Measurements from ENCODE around the gene TPRKB. TPM values are rescaled to one million over a fixed set of nuclear protein-coding genes. Genes with fewer than 3 reads are reported as not detected.
"Not testable (repeated sequence)": the region's sequence is repeated elsewhere in the genome, so short reads cannot be mapped to it uniquely, and the experiment has no call there.

TPRKB gene
- polyA plus RNA-seq, 4 donors = 57.1 to 84.4 (median 70.8) TPM

- DNase-seq (ENCODE audit: low read depth in 4 of 4, low spot score in 3 of 4) = no peak
Measured at GRCh38 chr2:73701968-73702665, 35.0 kb downstream of the TPRKB start.

DNA sequence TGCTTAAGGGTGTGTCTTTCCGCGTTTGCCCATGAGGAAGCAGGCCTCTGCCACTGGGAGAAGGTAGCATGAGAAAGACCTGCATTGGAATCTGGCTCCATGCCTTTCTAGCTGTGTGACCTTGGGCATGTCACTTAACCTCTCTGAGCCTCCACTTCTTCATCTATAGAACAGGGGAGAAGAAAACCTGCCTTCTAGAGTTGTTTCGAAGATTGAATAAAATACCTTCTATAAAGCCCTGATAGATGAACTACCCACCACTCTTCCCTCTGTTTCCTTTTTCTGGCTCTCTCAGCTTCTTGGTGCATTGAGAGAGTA lies 35.7 kb downstream of the TPRKB start:
- not testable (repeated sequence) for DNase-seq (ENCODE audit: low read depth in 4 of 4, low spot score in 3 of 4)

DNA sequence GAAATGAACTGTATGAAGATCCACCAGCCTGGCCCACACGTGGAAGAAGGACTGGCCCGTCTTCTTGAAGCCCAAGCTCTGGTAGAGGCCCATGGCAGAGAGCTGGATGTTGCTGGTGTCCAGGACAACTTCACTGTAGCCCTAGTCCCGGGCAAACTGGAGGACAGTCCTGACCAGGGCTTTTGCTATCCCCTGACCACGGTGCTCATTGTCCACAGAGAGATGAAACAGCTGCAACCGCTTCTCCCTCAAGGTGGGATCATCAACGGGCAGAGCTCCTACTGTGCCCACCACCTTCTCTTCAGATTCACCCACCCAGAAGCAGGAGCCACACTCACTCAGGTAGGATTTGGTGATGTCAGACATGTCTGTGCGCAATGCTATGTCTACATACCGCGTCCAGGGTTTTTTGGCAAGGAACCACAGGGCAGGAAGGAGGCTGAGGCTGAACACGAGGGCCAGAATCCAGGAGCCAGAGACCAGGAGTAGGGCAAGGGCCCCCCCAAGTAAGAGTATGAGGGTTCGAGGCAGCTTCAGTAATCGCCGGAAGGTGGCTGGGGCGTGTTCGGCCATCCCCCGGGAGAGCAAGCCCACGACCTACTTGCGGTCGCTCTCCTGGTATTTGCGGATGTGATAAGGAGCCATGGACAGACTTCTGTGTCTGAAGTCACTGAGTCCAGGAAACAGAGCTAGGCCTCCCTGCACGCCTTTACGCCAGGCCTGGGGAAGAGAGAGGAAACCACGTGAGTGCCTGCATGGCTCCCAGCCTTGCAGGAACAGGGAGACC lies 36.3 kb downstream of the TPRKB start:
- no peak for DNase-seq (ENCODE audit: low read depth in 4 of 4, low spot score in 3 of 4)

GRCh38 chr2:73700131-73700611 lies 37.0 kb downstream of the TPRKB start:
- no peak for DNase-seq (ENCODE audit: low read depth in 4 of 4, low spot score in 3 of 4)

GRCh38 chr2:73699437-73699836 lies 37.7 kb downstream of the TPRKB start:
- no peak for DNase-seq (ENCODE audit: low read depth in 4 of 4, low spot score in 3 of 4)

DNA sequence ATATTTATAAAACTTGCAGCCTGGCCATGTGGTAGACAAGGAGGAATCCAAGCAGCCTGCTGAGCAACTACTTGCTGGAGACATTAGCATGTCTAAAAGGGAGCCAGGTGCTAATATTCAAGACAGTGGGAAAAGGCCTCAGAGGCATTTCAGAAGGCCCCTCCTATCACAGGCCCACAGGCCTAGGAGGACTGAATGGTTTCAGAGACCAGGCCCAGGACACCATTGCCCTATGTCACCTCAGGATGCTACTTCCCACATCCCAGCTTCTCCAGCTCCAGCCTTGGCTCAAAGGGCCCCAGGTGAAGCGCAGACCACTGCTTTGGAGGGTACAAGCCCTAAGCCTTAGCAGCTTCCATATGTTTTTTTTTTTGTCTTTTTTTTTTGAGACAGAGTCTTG lies 39.0 kb downstream of the TPRKB start:
- DNase-seq (ENCODE audit: low read depth in 4 of 4, low spot score in 3 of 4) = no peak

DNA sequence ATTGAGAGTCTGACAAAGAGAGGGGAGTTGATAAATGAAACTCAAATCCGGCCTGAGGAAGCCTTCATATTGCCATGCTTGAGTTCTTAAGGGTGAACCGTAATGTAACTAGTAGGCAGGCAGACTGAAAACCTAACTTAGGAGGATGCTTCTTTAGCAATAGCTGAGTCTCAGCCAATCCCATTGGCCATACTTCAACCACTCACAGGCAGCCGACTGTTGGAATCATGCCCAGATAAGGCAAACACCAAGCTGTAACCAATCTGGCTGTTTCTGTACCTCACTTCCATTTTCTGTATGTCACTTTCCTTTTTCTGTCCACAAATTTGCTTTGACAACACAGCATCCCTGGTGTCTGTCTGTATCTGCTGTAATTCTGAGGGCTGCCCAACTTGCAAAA lies 39.5 kb downstream of the TPRKB start:
- DNase-seq (ENCODE audit: low read depth in 4 of 4, low spot score in 3 of 4) = no peak

DNA sequence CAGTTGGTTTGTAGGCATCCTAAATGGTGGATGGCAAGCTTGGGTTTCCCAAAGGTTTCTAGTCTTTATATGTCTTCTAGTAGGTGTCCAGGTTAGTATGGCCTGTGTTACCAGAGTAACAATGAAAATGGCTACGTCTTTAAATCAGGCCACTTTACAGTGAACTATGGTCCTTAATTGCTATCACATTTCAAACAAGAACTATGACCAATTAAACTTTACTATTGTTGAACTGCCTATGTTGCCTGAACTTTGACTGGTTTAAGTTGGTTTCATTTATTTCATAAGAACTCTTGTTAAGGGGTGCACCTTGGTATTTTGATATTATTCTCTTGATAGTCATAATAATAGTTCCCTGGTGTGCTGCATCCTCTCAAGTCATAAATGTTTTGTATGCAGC lies 40.2 kb downstream of the TPRKB start:
- not testable (repeated sequence) for DNase-seq (ENCODE audit: low read depth in 4 of 4, low spot score in 3 of 4)

GRCh38 chr2:73696521-73696920 lies 40.6 kb downstream of the TPRKB start:
- not testable (repeated sequence) for DNase-seq (ENCODE audit: low read depth in 4 of 4, low spot score in 3 of 4)

DNA sequence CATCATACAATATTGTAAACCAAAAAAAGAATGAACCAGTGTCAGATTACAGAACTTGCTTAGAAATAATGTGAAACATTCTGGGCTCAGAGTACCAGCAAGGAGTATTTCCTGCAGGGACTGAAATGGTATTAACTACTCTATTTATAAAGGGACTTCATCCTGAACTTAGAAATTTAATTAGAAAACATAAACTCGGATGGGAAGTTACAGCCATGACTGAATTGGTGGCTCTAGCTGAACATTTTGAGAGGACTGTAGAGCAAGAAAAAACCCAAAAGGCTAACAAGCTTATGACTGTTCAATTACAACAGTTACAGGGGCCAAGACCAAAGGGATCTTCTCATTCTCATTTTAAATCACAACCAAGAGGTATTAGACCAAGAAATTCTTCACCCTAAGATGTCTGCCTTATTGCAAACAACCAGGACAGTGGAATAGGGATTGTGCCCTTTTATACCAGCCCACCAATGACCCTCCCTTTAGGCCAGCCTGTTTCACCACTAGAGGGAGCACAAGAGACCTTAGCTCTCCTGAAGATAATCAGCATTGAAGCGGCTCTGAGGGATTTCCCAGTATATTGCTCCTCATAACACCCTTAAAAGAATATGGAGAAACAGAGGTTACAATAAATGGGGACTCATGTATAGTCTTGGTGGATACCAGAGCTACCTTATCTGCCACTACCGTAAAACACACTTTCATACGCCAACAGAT lies 46.6 kb downstream of the TPRKB start:
- DNase-seq (ENCODE audit: low read depth in 4 of 4, low spot score in 3 of 4) = not testable (repeated sequence)

- not testable (repeated sequence) for DNase-seq (ENCODE audit: low read depth in 4 of 4, low spot score in 3 of 4)
Measured at GRCh38 chr2:73688494-73688893, 48.7 kb downstream of the TPRKB start.

DNA sequence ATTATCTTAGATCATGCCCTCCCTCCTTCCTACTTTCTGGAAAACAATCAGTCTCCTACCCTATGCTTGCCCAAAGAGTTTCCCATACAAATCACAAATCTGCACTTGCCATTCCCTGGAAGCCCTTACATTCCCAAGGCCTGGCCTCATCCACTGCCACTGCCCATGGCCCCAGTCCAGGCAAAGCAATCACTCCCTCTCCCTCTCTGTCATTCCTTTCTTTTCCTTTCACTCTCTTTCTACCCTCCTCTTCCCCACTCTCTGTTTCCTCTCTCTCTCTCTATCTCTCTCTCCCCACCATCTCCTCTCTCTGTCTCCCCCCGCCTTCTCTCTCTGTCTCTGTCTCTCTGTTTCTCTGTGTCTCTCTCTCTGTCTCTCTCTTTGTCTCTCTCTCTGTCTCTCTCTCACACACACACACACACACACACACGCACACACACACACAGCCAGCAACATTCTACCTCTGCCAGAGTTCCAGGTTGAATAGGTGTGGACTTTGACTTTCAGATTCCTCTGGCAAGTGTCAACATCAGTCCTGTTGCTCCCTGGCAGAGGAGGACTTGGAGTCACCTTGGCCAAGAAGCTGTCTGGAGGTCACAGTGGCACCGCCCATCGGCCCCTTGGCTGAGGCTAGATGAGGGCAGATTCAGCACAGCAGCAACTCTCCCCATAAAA lies 51.2 kb downstream of the TPRKB start:
- no peak for DNase-seq (ENCODE audit: low read depth in 4 of 4, low spot score in 3 of 4)

DNA sequence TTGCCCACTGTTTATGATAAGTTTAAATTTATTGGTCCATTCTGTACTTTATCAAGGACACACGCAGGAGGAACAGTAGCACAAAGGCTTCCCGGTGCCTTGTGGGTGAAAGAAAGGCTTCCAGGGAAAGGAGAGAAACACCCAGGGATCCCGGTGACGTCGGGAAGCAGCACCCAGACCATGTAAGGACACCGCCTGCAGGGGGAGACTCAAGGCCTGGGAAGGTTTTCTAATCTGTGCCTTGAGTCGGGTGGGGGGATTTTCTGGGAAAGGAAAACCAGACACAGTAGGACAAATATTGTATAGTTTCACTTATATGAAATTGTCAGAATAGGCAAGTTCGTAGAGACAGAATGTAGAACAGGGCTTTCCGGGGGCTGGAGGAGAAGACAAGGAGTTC lies 52.2 kb downstream of the TPRKB start:
- not testable (repeated sequence) for DNase-seq (ENCODE audit: low read depth in 4 of 4, low spot score in 3 of 4)

- not testable (repeated sequence) for DNase-seq (ENCODE audit: low read depth in 4 of 4, low spot score in 3 of 4)
Measured at GRCh38 chr2:73684325-73684724, 52.8 kb downstream of the TPRKB start.

- not testable (repeated sequence) for DNase-seq (ENCODE audit: low read depth in 4 of 4, low spot score in 3 of 4)
Measured at GRCh38 chr2:73679951-73680571, 57.1 kb downstream of the TPRKB start.

Other genes with a start within 250 kb of the TPRKB start
- 10 to 100 TPM in 3 of 4 donors, under 1 TPM in 1; 0.89 to 23.5 (median 20.7) TPM for gene NAT8, start 94.9 kb downstream of the TPRKB start, polyA plus RNA-seq (ENCODE audit: insufficient read length in 4 of 4)
- 10 to 100 TPM; 30.2 to 39.0 (median 36.6) TPM for gene DUSP11, start 42.8 kb upstream of the TPRKB start, polyA plus RNA-seq (ENCODE audit: insufficient read length in 4 of 4)
- gene C2orf78, start 46.8 kb upstream of the TPRKB start, polyA plus RNA-seq (ENCODE audit: insufficient read length in 4 of 4) = not detected
- 10 to 100 TPM; 53.2 to 67.7 (median 58.4) TPM for gene STAMBP, start 91.6 kb upstream of the TPRKB start, polyA plus RNA-seq (ENCODE audit: insufficient read length in 4 of 4)
- gene ACTG2, start 155.7 kb upstream of the TPRKB start, polyA plus RNA-seq (ENCODE audit: insufficient read length in 4 of 4) = 1 to 10 TPM in 3 of 4 donors, under 1 TPM in 1; 0.64 to 2.3 (median 1.7) TPM
- gene DGUOK, start 189.5 kb upstream of the TPRKB start, polyA plus RNA-seq (ENCODE audit: insufficient read length in 4 of 4) = 10 to 100 TPM; 65.3 to 67.3 (median 66.6) TPM
- gene TET3, start 247.6 kb upstream of the TPRKB start, polyA plus RNA-seq (ENCODE audit: insufficient read length in 4 of 4) = 10 to 100 TPM; 14.1 to 24.9 (median 22.8) TPM